ENCODE data around the gene PADI3. TPM values are rescaled to one million over a fixed set of nuclear protein-coding genes. Genes with fewer than 3 reads are reported as not detected.

The PADI3 gene
- total and polyA plus RNA-seq, 2 of the 8 experiments (the other 6 are each of a cell fraction or from before 2014, with no cell fraction given): 0.37 to 0.94 TPM

- TF ChIP-seq, protein P1, sequence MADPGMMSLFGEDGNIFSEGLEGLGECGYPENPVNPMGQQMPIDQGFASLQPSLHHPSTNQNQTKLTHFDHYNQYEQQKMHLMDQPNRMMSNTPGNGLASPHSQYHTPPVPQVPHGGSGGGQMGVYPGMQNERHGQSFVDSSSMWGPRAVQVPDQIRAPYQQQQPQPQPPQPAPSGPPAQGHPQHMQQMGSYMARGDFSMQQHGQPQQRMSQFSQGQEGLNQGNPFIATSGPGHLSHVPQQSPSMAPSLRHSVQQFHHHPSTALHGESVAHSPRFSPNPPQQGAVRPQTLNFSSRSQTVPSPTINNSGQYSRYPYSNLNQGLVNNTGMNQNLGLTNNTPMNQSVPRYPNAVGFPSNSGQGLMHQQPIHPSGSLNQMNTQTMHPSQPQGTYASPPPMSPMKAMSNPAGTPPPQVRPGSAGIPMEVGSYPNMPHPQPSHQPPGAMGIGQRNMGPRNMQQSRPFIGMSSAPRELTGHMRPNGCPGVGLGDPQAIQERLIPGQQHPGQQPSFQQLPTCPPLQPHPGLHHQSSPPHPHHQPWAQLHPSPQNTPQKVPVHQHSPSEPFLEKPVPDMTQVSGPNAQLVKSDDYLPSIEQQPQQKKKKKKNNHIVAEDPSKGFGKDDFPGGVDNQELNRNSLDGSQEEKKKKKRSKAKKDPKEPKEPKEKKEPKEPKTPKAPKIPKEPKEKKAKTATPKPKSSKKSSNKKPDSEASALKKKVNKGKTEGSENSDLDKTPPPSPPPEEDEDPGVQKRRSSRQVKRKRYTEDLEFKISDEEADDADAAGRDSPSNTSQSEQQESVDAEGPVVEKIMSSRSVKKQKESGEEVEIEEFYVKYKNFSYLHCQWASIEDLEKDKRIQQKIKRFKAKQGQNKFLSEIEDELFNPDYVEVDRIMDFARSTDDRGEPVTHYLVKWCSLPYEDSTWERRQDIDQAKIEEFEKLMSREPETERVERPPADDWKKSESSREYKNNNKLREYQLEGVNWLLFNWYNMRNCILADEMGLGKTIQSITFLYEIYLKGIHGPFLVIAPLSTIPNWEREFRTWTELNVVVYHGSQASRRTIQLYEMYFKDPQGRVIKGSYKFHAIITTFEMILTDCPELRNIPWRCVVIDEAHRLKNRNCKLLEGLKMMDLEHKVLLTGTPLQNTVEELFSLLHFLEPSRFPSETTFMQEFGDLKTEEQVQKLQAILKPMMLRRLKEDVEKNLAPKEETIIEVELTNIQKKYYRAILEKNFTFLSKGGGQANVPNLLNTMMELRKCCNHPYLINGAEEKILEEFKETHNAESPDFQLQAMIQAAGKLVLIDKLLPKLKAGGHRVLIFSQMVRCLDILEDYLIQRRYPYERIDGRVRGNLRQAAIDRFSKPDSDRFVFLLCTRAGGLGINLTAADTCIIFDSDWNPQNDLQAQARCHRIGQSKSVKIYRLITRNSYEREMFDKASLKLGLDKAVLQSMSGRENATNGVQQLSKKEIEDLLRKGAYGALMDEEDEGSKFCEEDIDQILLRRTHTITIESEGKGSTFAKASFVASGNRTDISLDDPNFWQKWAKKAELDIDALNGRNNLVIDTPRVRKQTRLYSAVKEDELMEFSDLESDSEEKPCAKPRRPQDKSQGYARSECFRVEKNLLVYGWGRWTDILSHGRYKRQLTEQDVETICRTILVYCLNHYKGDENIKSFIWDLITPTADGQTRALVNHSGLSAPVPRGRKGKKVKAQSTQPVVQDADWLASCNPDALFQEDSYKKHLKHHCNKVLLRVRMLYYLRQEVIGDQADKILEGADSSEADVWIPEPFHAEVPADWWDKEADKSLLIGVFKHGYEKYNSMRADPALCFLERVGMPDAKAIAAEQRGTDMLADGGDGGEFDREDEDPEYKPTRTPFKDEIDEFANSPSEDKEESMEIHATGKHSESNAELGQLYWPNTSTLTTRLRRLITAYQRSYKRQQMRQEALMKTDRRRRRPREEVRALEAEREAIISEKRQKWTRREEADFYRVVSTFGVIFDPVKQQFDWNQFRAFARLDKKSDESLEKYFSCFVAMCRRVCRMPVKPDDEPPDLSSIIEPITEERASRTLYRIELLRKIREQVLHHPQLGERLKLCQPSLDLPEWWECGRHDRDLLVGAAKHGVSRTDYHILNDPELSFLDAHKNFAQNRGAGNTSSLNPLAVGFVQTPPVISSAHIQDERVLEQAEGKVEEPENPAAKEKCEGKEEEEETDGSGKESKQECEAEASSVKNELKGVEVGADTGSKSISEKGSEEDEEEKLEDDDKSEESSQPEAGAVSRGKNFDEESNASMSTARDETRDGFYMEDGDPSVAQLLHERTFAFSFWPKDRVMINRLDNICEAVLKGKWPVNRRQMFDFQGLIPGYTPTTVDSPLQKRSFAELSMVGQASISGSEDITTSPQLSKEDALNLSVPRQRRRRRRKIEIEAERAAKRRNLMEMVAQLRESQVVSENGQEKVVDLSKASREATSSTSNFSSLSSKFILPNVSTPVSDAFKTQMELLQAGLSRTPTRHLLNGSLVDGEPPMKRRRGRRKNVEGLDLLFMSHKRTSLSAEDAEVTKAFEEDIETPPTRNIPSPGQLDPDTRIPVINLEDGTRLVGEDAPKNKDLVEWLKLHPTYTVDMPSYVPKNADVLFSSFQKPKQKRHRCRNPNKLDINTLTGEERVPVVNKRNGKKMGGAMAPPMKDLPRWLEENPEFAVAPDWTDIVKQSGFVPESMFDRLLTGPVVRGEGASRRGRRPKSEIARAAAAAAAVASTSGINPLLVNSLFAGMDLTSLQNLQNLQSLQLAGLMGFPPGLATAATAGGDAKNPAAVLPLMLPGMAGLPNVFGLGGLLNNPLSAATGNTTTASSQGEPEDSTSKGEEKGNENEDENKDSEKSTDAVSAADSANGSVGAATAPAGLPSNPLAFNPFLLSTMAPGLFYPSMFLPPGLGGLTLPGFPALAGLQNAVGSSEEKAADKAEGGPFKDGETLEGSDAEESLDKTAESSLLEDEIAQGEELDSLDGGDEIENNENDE (IDR thresholded peaks at IDR 0.05; ENCODE audit: insufficient replicate concordance, low read length): no peak
- TF ChIP-seq SP2 (IDR thresholded peaks at IDR 0.05; ENCODE audit: low read length) (no peak), SP1 (IDR thresholded peaks at IDR 0.05; ENCODE audit: low read depth, low read length) (no peak), NRF1 (IDR thresholded peaks at IDR 0.05; ENCODE audit: low read depth, low read length) (no peak), MAX (IDR thresholded peaks at IDR 0.05) (no peak), HDAC2 (IDR thresholded peaks at IDR 0.05; ENCODE audit: borderline replicate concordance in 1 of 2, low read depth in 2 of 2, low read length in 2 of 2) (0 out of 4 replicates have a peak, but pooled peaks of 1 of the 2 experiments have one; percentile 58), EZH2 (IDR thresholded peaks at IDR 0.05; ENCODE audit: low read depth, low read length, severe bottlenecking) (no peak), HDAC6 (IDR thresholded peaks at IDR 0.05; ENCODE audit: low read depth, low read length) (no peak), RAD21 (IDR thresholded peaks at IDR 0.05 in 1 of 2, conservative IDR thresholded peaks at IDR 0.05 in 1 of 2; ENCODE audit: low read depth in 2 of 2, low read length in 2 of 2) (no peak), CREB1 (IDR thresholded peaks at IDR 0.05) (no peak)
Measured at GRCh38 chr1:17310068-17310640, 61.3 kb downstream of the PADI3 start (continued).

All from H1 (cell line).